GM18870 (cell line): Measurements from ENCODE around the gene ZMPSTE24.
"Not testable (repeated sequence)": the region's sequence is repeated elsewhere in the genome, so short reads cannot be mapped to it uniquely, and the experiment has no call there.

ENCODE experiments used
- ATAC-seq: cut with Tn5 transposase; IDR thresholded peaks from one replicate; pipeline ENCODE4 v1.9.1; 2021; ENCODE audit warnings: moderate library complexity; ENCODE audit not compliant: unreplicated experiment

The ZMPSTE24 gene

DNA sequence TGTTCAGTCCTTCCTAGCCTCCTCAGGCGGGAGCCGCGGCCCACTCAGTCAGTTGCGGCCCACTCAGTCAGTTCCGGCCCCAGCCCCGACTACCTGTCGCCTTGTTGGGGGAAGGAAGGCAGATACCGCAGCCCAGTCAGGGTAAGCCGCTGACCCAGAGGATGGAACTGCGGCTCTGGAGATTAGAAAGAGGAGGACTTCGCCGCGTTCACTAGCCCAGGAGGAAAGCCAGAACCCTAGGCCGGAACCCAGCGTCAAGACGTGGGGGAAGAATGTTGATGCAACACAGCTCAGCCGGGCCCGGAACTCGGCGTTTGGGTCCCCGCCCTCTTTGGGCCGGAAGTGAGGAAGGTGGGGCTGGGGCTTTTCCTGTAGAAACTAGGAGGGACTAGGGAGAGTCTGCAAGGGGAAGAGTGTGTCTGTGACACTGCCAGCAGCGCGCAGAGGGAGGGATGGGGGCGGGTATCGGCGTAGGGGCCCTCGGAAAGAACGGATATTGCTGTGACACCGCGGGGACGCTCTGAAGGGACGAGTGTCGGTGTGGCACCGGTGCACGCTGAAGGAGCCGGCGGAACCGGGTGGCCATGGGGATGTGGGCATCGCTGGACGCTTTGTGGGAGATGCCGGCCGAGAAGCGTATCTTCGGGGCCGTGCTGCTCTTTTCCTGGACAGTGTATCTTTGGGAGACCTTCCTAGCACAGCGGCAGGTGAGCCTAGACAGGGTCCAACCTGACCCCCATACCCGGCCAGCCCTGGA is at the start of gene ZMPSTE24:
Gene ZMPSTE24 (plus strand): TSS at position 549 of the 757 bp plus-strand sequence. CDS start 36 bp downstream, at position 585.
- ATAC-seq, result peak; percentile 82

DNA sequence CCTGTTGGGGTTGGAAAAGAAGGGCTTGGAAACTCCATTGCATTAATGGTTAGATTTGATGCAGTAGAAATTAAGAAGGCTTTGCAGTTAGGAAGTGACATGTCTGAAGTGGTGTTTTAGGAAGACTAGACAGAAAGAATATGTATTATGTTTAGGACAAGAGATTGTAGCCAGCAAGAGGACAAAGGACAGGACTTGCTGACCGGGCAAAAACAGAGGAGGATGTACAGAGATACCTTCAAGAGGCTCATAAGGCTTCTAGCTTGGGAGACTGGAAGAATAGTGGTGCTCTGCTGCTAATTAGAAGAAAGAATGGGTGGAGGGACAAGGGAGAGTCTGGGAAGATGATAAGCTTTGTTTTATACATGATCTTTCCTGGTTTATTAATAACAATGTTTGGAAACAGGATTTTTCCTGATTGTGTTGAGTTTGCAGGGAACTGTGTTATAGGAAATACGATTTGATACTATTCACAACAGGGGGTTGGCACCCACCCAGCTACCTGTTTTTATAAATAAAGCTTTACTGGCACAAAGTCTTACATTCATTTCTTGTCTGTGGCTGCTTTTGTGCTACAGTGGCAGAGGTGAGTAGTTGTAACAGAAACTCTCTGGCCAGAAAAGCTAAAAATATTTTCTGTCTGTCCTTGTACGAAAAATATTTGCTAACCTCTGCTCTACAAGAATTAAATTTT is 47.4 kb upstream of the ZMPSTE24 start:
- no peak for ATAC-seq

DNA sequence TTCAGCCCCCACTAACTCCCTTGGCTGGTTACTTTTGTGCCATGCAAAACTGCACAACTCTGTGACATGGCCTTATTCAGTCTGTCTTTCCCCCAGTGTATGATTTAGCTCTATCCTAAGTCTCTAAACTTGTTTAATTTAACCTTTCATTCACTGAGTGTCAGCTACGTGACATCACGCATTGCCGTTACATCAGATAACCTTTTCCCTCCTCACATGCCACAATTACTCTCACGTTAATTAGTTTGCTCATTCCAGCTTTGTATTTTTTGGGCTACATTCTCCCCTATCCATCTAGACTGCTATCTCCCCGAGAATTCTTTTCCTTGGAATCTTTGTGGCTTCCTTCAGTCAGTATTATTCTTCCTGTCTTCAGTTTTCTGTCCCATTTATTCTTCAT is 39.7 kb upstream of the ZMPSTE24 start:
- no peak for ATAC-seq

DNA sequence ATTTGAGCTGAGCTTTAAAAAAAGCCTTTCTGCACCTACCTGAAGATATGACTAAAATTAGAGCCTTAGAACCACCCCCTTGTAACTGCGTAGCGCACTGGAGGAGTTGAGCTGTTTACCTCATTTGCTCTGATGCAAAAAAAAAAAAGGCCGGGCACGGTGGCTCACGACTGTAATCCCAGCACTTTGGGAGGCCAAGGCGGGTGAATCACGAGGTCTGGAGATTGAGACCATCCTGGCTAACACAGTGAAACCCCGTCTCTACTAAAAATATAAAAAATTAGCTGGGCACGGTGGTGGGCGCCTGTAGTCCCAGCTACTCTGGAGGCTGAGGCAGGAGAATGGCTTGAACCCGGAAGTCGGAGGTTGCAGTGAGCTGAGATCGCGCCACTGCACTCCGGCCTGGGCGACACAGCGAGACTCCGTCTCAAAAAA is 36.5 kb upstream of the ZMPSTE24 start:
- ATAC-seq, result not testable (repeated sequence)

DNA sequence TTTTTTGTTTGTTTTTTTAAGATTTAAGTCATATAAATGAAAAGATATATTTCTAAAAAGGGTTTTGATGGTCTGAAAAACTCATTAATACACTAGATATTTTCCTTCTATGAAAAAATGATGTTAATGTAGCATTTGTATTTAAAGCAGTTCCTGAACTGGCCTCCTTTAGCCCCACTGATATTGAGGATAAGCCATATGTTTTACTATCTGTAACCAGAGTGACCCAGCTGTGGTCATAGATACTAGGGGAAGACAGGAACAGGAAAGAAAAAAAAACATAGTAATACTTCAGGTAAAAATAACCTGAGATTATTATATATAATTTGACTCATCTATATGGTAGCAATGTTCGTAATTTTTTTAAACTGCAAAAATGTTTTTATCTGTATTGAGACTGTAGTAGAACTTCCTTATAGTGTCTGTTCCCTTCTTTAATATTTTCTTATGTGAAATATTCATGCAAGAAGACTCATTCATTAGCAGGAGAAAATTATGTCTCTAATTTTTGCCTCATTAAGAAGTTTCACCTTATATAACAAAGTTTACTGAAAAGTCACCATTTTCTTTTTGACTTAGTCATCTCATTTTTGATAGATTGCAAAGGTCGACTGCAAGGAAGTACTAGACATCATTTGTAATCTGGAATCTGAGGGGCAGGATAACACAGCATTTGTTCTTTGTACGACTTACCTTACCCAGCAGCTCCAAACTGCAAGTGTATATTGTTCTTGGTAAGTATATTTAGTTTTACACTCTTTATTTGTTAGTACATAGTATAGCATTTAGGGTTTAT is 35.9 kb upstream of the ZMPSTE24 start:
- ATAC-seq, result no peak

- no peak for ATAC-seq
Observed at GRCh38 chr1:40224040-40224439, 34.0 kb upstream of the ZMPSTE24 start.

DNA sequence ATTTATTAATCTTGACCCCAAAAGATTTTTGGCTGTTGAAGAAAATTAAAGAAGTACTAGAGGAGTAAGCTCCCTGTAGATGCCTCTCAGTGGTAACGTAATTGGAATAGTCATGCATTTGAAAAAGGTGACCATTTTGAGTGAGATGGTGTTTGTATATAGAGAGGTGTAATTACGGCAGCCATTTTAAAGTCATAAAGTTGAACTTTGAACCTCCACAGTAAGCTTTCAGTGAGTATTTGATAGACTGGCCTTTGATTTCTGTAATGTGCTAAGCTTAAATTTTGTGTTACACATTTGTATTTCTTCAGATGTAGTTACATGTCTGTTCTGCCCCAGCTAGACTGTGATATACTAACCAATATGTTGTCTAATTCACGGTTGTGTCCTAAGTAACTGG is 31.8 kb upstream of the ZMPSTE24 start:
- no peak for ATAC-seq

- peak; percentile 94 for ATAC-seq
Observed at GRCh38 chr1:40232444-40232843, 25.6 kb upstream of the ZMPSTE24 start.

GRCh38 chr1:40239626-40240025 is 18.4 kb upstream of the ZMPSTE24 start:
- no peak for ATAC-seq

DNA sequence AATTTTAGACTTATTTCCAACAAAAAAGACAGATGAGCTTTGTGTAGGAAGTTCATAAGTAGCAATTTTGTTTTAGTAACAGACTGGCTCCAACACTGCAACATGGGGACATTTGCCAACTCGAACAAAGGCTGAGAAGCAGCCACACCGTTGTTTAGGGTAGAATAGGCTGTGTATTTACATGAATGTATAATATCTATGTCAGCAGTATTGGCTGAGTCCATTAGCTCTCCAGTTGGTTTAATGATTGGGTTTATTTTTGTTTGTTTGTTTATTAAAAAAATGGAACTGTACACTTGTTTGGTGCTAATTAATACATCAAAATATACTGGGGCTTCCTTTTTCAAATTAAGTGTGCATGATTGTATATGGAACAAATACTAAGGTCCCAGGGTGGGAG is 17.6 kb upstream of the ZMPSTE24 start:
- no peak for ATAC-seq

- no peak for ATAC-seq
Observed at GRCh38 chr1:40241362-40241761, 16.7 kb upstream of the ZMPSTE24 start.

- ATAC-seq, result no peak
Observed at GRCh38 chr1:40243351-40243750, 14.7 kb upstream of the ZMPSTE24 start.

DNA sequence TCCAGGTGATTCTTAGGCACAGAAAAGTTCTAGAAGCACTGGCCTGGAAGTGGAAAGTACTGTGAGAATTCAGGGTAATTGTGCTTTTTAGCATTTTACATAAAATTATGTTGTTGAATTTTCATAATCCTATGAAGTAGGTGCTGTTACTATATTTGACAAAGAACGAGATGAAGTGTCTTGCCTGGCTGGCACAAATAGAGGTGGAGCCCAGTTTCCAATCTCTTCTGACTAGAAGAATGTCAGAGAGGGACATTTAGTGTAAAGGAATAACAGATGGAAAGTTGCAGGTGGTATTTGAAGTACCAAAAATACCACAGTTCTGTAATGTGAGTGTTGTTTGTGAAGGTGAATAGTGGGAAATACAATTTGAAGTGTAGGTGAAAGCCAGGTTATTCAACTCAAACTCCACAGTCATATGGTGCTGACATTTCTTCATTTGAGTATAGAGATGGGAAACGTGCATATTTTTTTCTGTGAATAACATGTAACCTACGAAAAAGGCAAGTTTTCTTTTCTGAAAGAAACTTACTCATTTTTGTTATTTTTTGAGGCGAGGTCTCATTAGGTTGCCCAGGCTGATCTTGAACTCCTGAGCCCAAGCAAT is 13.8 kb upstream of the ZMPSTE24 start:
- ATAC-seq, result no peak

- ATAC-seq, result no peak
Observed at GRCh38 chr1:40245686-40246085, 12.3 kb upstream of the ZMPSTE24 start.

DNA sequence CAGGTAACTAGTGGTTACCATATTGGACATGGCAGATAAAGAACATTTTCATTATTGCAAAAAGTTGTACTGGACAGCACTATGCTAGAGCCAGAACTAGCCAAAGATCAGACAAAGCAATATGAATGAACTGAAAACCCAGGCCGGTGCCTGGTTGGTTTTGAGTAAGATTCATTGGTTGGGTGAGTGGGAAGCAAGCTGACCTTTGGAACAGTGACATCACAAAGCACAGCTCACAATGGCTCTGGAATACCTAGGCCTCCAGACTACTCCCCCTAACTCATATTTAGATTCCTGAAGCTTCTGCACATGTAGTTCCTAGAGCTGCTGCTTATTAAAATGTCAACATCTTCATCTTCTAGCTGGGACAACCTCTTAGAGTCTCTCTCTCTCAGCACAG is 10.4 kb upstream of the ZMPSTE24 start, which contains the start of gene TMCO2:
Gene TMCO2 (plus strand): TSS at position 283 of the 400 bp plus-strand sequence. CDS start 57 bp downstream, at position 340.
- no peak for ATAC-seq

GRCh38 chr1:40248412-40248811 is 9.6 kb upstream of the ZMPSTE24 start:
- ATAC-seq, result no peak

GRCh38 chr1:40251456-40251855 is 6.6 kb upstream of the ZMPSTE24 start:
- ATAC-seq, result no peak

GRCh38 chr1:40252601-40253000 is 5.4 kb upstream of the ZMPSTE24 start:
- no peak for ATAC-seq

DNA sequence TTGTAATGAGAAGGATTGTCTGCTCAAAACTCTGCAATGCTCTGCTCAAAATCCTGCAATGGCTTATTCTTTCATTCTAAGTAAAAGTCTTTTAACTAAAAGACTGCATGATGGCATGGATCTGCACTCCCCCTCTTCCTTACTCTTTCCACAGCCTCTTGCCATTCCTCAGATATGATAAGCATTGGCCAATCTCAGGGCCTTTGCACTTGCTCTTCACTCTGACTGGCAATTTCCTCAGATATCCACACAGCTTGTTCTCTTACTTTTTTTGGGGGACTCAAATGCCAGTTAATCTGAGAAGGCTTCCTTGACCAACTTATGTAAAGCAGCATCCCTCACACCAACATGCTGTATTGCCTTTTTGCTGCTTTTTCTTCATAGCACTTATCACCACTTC is 2.8 kb upstream of the ZMPSTE24 start:
- no peak for ATAC-seq

DNA sequence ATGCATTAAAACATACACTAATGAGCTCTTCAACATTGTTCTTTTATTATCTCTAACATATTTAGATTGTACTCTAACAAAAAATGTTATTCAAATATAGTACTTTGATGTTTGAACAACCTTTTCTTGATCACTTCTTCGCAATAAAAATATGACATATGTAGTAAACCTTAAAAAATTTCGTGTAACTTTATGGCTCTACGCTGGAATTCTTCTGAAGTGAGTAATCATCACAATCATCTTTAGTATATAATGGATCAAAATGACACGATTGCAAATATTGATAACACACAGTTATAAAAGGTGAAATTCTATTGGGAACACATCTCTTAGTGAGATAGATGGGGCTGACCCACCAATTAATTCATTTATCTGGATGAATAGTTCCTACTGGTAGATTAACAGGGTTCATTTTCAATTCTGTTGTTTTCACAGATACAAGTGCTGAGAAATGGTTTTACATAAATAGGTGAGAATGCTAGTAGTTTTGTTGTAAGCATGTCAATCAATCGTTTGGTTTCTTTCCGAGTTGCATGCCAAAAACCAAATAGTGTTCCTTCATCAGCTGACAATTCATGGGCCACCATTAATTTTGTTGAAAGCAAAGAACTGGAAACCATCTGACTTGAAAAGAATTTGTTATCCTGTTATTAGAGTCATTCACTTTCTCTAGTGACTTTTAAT is 1.5 kb upstream of the ZMPSTE24 start:
- no peak for ATAC-seq
